Measurements from ENCODE around the gene LANCL3. TPM values are rescaled to one million over a fixed set of nuclear protein-coding genes. Genes with fewer than 3 reads are reported as not detected.
"Not testable (repeated sequence)": the region's sequence is repeated elsewhere in the genome, so short reads cannot be mapped to it uniquely, and the experiment has no call there.

Gene LANCL3
- total RNA-seq, 1 experiment from 2014 or later = 0.03 TPM

GRCh38 chrX:37646254-37646653 lies 74.8 kb downstream of the LANCL3 start:
- no peak overlapping the region for H3K27ac ChIP-seq
- no peaks in the 10 kb centered on the region for H3K36me3 ChIP-seq
- H3K27me3 ChIP-seq (replicated peaks) = no peaks in the 10 kb centered on the region
- no peak overlapping the region for H3K4me3 ChIP-seq
- no peak for DNase-seq (ENCODE audit: low read depth in 1 of 2, low spot score in 2 of 2)
- H3K9me3 ChIP-seq (replicated peaks) = no peaks in the 10 kb centered on the region
- H3K4me1 ChIP-seq (replicated peaks) = no peaks in the 10 kb centered on the region

GRCh38 chrX:37650879-37651278 lies 79.4 kb downstream of the LANCL3 start:
- not testable (repeated sequence) for H3K36me3 ChIP-seq; DNase-seq (ENCODE audit: low read depth in 1 of 2, low spot score in 2 of 2); H3K27ac ChIP-seq; H3K27me3 ChIP-seq (replicated peaks); H3K4me1 ChIP-seq (replicated peaks); H3K9me3 ChIP-seq (replicated peaks); H3K4me3 ChIP-seq

- Histone ChIP-seq H3K36me3 (no peaks in the 10 kb centered on the region), H3K4me1 (replicated peaks) (no peaks in the 10 kb centered on the region), H3K4me3 (no peak overlapping the region), H3K9me3 (replicated peaks) (no peaks in the 10 kb centered on the region), H3K27ac (no peak overlapping the region), H3K27me3 (replicated peaks) (no peaks in the 10 kb centered on the region)
- no peak for DNase-seq (ENCODE audit: low read depth in 1 of 2, low spot score in 2 of 2)
Measured at GRCh38 chrX:37651921-37652452, 80.5 kb downstream of the LANCL3 start.

- Histone ChIP-seq H3K4me1 (replicated peaks) (no peaks in the 10 kb centered on the region), H3K9me3 (replicated peaks) (no peaks in the 10 kb centered on the region), H3K27ac (no peak overlapping the region), H3K36me3 (no peaks in the 10 kb centered on the region), H3K27me3 (replicated peaks) (no peaks in the 10 kb centered on the region), H3K4me3 (no peak overlapping the region)
- no peak for DNase-seq (ENCODE audit: low read depth in 1 of 2, low spot score in 2 of 2)
Measured at GRCh38 chrX:37652589-37653231, 81.2 kb downstream of the LANCL3 start.

DNA sequence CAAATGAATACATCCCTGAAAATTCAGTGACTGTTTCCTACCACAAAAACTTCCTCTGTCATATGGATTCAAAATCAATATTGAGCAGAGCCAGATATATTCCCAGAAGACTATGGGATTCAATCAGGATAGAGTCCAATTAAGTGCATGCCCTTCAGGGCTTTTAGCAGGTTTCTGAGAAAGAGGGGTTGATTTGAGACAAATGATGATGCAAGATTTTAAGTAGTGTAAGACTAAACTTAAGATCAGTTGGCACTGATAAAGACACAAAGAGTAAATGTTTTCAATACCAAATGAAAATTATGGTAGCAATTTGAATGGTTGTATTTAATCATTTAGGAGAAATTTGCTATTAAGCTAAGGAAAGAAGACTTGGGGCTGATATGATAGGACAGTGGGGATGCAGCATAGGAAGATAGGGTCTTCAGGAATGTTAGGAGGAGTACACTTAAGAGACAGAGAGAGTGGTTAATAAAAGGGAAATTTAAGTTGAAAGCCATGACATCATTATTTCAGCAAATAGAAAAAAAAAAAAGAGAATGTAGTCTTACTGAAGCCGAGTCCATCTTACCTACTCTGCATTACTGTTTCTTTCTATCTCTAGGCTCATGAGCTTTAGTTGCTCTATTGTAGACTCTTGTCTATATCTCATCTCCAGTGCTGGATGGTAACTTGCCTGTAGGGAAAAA lies 82.1 kb downstream of the LANCL3 start:
- Histone ChIP-seq H3K4me1 (replicated peaks) (no peaks in the 10 kb centered on the region), H3K27ac (no peak overlapping the region), H3K36me3 (no peaks in the 10 kb centered on the region), H3K27me3 (replicated peaks) (no peaks in the 10 kb centered on the region), H3K4me3 (no peak overlapping the region), H3K9me3 (replicated peaks) (no peaks in the 10 kb centered on the region)
- no peak for DNase-seq (ENCODE audit: low read depth in 1 of 2, low spot score in 2 of 2)

- H3K27me3 ChIP-seq (replicated peaks) = no peaks in the 10 kb centered on the region
- no peaks in the 10 kb centered on the region for H3K4me1 ChIP-seq (replicated peaks)
- no peaks in the 10 kb centered on the region for H3K9me3 ChIP-seq (replicated peaks)
- no peak for DNase-seq (ENCODE audit: low read depth in 1 of 2, low spot score in 2 of 2)
- H3K36me3 ChIP-seq = no peaks in the 10 kb centered on the region
- no peak overlapping the region for H3K4me3 ChIP-seq
- H3K27ac ChIP-seq = no peak overlapping the region
Measured at GRCh38 chrX:37658343-37659030, 87.0 kb downstream of the LANCL3 start.

DNA sequence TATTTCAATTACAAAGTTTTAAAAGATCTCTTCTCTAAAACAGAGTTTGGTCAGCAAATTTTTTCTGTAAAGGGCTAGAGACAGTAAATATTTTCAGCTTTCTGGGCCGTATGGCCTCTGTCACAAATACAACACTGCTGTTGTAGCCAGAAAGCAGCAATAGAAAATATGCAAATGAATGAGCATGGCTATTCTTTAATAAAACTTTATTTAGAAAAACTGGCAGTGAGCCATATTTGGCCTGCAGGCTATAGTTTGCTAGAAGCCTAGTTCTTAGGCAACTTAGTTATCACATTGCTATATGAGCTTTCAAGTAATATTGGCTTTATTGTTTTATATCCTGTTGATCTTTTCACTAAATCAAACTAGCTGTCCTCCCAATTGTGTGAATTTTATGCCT lies 87.6 kb downstream of the LANCL3 start:
- DNase-seq (ENCODE audit: low read depth in 1 of 2, low spot score in 2 of 2) = no peak
- H3K27me3 ChIP-seq (replicated peaks) = no peaks in the 10 kb centered on the region
- no peak overlapping the region for H3K4me3 ChIP-seq
- no peak overlapping the region for H3K27ac ChIP-seq
- H3K9me3 ChIP-seq (replicated peaks) = no peaks in the 10 kb centered on the region
- H3K36me3 ChIP-seq = no peaks in the 10 kb centered on the region
- no peaks in the 10 kb centered on the region for H3K4me1 ChIP-seq (replicated peaks)

GRCh38 chrX:37662181-37662580 lies 90.7 kb downstream of the LANCL3 start:
- Histone ChIP-seq H3K4me3 (no peak overlapping the region), H3K36me3 (no peaks in the 10 kb centered on the region)
- no peak for DNase-seq (ENCODE audit: low read depth in 1 of 2, low spot score in 2 of 2)

GRCh38 chrX:37666516-37666915 lies 95.1 kb downstream of the LANCL3 start:
- Histone ChIP-seq H3K27ac (no peak overlapping the region), H3K9me3 (replicated peaks) (no peaks in the 10 kb centered on the region), H3K36me3 (no peaks in the 10 kb centered on the region), H3K4me3 (no peak overlapping the region), H3K4me1 (replicated peaks) (no peaks in the 10 kb centered on the region), H3K27me3 (replicated peaks) (no peaks in the 10 kb centered on the region)
- DNase-seq (ENCODE audit: low read depth in 1 of 2, low spot score in 2 of 2) = no peak

More at GRCh38 chrX:37662181-37662580, 90.7 kb downstream of the LANCL3 start:
- no peaks in the 10 kb centered on the region for H3K27me3 ChIP-seq (replicated peaks)
- no peaks in the 10 kb centered on the region for H3K9me3 ChIP-seq (replicated peaks)
- H3K27ac ChIP-seq = no peak overlapping the region
- no peaks in the 10 kb centered on the region for H3K4me1 ChIP-seq (replicated peaks)

DNA sequence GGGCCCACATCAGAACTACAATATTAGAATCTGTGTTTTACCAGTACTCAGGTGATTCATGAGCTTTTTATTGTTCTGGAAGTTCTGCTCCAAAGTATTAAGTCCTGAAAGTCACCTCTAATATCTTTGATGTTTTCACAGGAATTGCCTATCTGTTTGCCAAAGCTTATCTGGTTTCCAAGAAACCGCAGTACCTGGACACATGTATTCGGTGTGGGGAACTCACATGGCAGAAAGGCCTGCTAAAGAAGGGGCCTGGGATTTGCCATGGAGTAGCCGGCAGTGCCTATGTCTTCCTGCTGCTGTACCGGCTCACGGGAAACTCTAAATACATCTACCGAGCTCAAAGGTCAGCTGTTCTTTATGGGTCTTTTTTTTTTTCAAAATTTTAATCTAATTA lies 95.7 kb downstream of the LANCL3 start:
- H3K4me1 ChIP-seq (replicated peaks) = no peaks in the 10 kb centered on the region
- no peak overlapping the region for H3K4me3 ChIP-seq
- no peak overlapping the region for H3K27ac ChIP-seq
- H3K27me3 ChIP-seq (replicated peaks) = no peaks in the 10 kb centered on the region
- no peak for DNase-seq (ENCODE audit: low read depth in 1 of 2, low spot score in 2 of 2)
- H3K9me3 ChIP-seq (replicated peaks) = no peaks in the 10 kb centered on the region
- no peaks in the 10 kb centered on the region for H3K36me3 ChIP-seq

DNA sequence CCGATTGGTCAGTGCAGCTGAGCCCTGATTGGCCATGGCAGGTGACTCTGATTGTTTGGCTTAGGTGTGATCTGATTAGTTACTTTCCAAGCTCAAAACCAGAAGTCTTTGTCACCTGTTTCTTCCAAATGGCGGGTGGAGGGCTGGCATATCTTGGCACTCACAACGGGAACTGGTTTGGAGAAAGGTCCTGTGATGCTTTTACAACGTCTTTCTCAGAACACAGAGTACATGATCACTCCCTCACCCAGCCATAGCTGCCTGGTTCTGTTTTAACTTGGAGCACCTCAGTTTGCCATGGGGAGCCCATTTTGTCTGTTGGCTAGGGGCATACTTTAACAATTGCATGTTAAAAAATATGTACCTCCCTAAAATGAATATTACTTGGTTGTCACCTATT lies 101.1 kb downstream of the LANCL3 start:
- Histone ChIP-seq H3K36me3 (no peaks in the 10 kb centered on the region), H3K4me1 (replicated peaks) (no peaks in the 10 kb centered on the region), H3K27me3 (replicated peaks) (no peaks in the 10 kb centered on the region), H3K27ac (no peak overlapping the region), H3K9me3 (replicated peaks) (no peaks in the 10 kb centered on the region), H3K4me3 (no peak overlapping the region)
- DNase-seq (ENCODE audit: low read depth in 1 of 2, low spot score in 2 of 2) = no peak

- Histone ChIP-seq H3K36me3 (no peaks in the 10 kb centered on the region), H3K4me1 (replicated peaks) (no peaks in the 10 kb centered on the region), H3K9me3 (replicated peaks) (no peaks in the 10 kb centered on the region), H3K27ac (no peak overlapping the region), H3K27me3 (replicated peaks) (no peaks in the 10 kb centered on the region), H3K4me3 (no peak overlapping the region)
- DNase-seq (ENCODE audit: low read depth in 1 of 2, low spot score in 2 of 2) = no peak
Measured at GRCh38 chrX:37676811-37677210, 105.3 kb downstream of the LANCL3 start.

DNA sequence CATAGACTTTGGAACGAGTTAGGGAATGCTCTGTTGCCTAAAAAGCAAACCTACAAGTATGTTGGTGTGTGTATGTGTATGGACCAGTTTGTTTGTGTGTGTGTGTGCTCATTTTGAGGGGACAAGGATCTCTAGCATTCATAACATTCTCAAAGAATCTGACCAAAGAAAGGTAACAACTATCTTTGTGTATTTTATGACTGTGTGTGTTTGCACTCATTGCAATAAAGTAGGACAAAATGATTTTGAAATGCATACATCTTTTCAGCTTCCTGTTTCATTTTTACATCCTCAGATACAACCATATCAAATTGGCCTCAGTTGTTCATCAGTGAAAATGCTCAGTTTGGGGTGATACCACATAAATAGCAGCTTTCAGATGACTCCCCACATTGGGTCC lies 105.8 kb downstream of the LANCL3 start:
- no peak overlapping the region for H3K4me3 ChIP-seq
- no peak for DNase-seq (ENCODE audit: low read depth in 1 of 2, low spot score in 2 of 2)
- no peaks in the 10 kb centered on the region for H3K27me3 ChIP-seq (replicated peaks)
- no peak overlapping the region for H3K27ac ChIP-seq
- no peaks in the 10 kb centered on the region for H3K9me3 ChIP-seq (replicated peaks)
- no peaks in the 10 kb centered on the region for H3K36me3 ChIP-seq
- no peaks in the 10 kb centered on the region for H3K4me1 ChIP-seq (replicated peaks)

DNA sequence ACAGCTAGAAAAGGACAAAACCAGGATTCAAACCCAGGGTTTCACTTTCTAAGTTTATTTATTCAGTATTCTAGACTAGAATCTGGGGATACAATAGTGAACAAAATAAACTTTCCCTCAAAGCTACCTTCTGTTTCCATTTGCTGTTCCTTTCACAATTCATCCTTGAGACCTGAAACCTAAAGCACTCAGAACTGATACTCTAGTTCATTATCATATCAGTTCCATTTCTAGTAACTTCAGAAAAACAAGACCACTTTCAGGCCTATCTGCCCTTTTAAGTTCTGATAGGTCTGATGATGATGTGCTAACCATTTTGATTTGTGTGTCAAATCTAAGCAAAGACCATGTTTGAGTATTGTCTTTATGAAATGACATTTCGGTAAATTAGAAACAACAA lies 106.3 kb downstream of the LANCL3 start:
- H3K27ac ChIP-seq = no peak overlapping the region
- H3K27me3 ChIP-seq (replicated peaks) = no peaks in the 10 kb centered on the region
- no peaks in the 10 kb centered on the region for H3K9me3 ChIP-seq (replicated peaks)
- DNase-seq (ENCODE audit: low read depth in 1 of 2, low spot score in 2 of 2) = no peak
- no peaks in the 10 kb centered on the region for H3K36me3 ChIP-seq
- no peaks in the 10 kb centered on the region for H3K4me1 ChIP-seq (replicated peaks)
- no peak overlapping the region for H3K4me3 ChIP-seq
